BLaER1 (cell line): ENCODE measurements around the gene CGREF1.
A peak's percentile ranks its signal among the peaks of the same experiment; 100 is the strongest.

Experiments
- H3K27ac ChIP-seq: shearing (Covaris generic); formaldehyde crosslinking; 2 replicates; pipeline ENCODE4 v1.8.1; 2022
- H3K27me3 ChIP-seq: shearing (Covaris generic); formaldehyde crosslinking; 2 replicates; pipeline ENCODE4 v1.8.1; 2022
- H3K36me3 ChIP-seq: shearing (Covaris generic); formaldehyde crosslinking; 2 replicates; pipeline ENCODE4 v1.8.1; 2022
- H3K4me1 ChIP-seq: shearing (Covaris generic); formaldehyde crosslinking; 2 replicates; pipeline ENCODE4 v1.8.1; 2022
- H3K4me2 ChIP-seq: shearing (Covaris generic); formaldehyde crosslinking; 2 replicates; pipeline ENCODE4 v1.8.1; 2022
- H3K4me3 ChIP-seq: shearing (Covaris generic); formaldehyde crosslinking; 2 replicates; pipeline ENCODE4 v1.8.1; 2022
- H3K9ac ChIP-seq: shearing (Covaris generic); formaldehyde crosslinking; 2 replicates; pipeline ENCODE4 v1.8.1; 2022
- H3K9me3 ChIP-seq: shearing (Covaris generic); formaldehyde crosslinking; 2 replicates; pipeline ENCODE4 v1.8.1; 2022
- H4K20me1 ChIP-seq: shearing (Covaris generic); formaldehyde crosslinking; 2 replicates; pipeline ENCODE4 v1.8.1; 2022
- Cebpa-rat ChIP-seq: shearing (Covaris generic); IDR thresholded peaks from 2 replicates; pipeline ENCODE4 v1.8.1; 2022

CGREF1 gene

GRCh38 chr2:27138111-27138510 is 19.2 kb upstream of the CGREF1 start:
- TF ChIP-seq Cebpa-rat, result no peak
- Histone ChIP-seq H3K27me3 (no peaks in the 10 kb centered on the region), H3K4me3 (no peak overlapping the region), H4K20me1 (peaks cover 11% of the 10 kb centered on the region), H3K9me3 (no peaks in the 10 kb centered on the region), H3K4me1 (peaks cover 23% of the 10 kb centered on the region), H3K36me3 (peaks cover 1% of the 10 kb centered on the region; the same call in 1 of the 2 replicates), H3K4me2 (no peak overlapping the region), H3K27ac (no peak overlapping the region), H3K9ac (no peak overlapping the region)

GRCh38 chr2:27137322-27137935 is 18.5 kb upstream of the CGREF1 start:
- Histone ChIP-seq H3K4me2 (no peak overlapping the region), H4K20me1 (peaks cover 18% of the 10 kb centered on the region), H3K9me3 (no peaks in the 10 kb centered on the region), H3K27ac (no peak overlapping the region), H3K36me3 (peaks cover 8% of the 10 kb centered on the region), H3K27me3 (no peaks in the 10 kb centered on the region), H3K4me3 (no peak overlapping the region), H3K9ac (no peak overlapping the region), H3K4me1 (peaks cover 29% of the 10 kb centered on the region)
- no peak for TF ChIP-seq Cebpa-rat

GRCh38 chr2:27136751-27137150 is 17.8 kb upstream of the CGREF1 start:
- Histone ChIP-seq H3K27me3 (no peaks in the 10 kb centered on the region), H4K20me1 (peaks cover 24% of the 10 kb centered on the region), H3K4me3 (no peak overlapping the region), H3K9me3 (no peaks in the 10 kb centered on the region), H3K27ac (no peak overlapping the region), H3K4me2 (no peak overlapping the region), H3K4me1 (peaks cover 29% of the 10 kb centered on the region), H3K36me3 (peaks cover 15% of the 10 kb centered on the region), H3K9ac (no peak overlapping the region)
- TF ChIP-seq Cebpa-rat, result no peak

GRCh38 chr2:27135478-27135955 is 16.6 kb upstream of the CGREF1 start:
- H3K4me1 ChIP-seq, result peaks cover 29% of the 10 kb centered on the region
- H3K27ac ChIP-seq, result peak overlapping the region; percentile 61

GRCh38 chr2:27134781-27135477 is 16.0 kb upstream of the CGREF1 start:
- H3K27me3 ChIP-seq, result no peaks in the 10 kb centered on the region
- no peak for TF ChIP-seq Cebpa-rat
- peak overlapping the region; percentile 73 for H3K4me2 ChIP-seq
- peaks cover 29% of the 10 kb centered on the region for H3K4me1 ChIP-seq
- peak overlapping the region; percentile 98 for H3K4me3 ChIP-seq
- no peak overlapping the region for H3K9ac ChIP-seq
- H3K9me3 ChIP-seq, result no peaks in the 10 kb centered on the region
- peaks cover 33% of the 10 kb centered on the region for H3K36me3 ChIP-seq
- H3K27ac ChIP-seq, result peak overlapping the region; percentile 61; the same call in 1 of the 2 replicates
- peaks cover 43% of the 10 kb centered on the region for H4K20me1 ChIP-seq

More at GRCh38 chr2:27135478-27135955, 16.6 kb upstream of the CGREF1 start:
- peaks cover 27% of the 10 kb centered on the region for H3K36me3 ChIP-seq
- H3K4me3 ChIP-seq, result no peak overlapping the region
- peak overlapping the region; percentile 73 for H3K4me2 ChIP-seq
- no peaks in the 10 kb centered on the region for H3K9me3 ChIP-seq
- no peak overlapping the region for H3K9ac ChIP-seq
- no peak for TF ChIP-seq Cebpa-rat
- peaks cover 37% of the 10 kb centered on the region for H4K20me1 ChIP-seq
- no peaks in the 10 kb centered on the region for H3K27me3 ChIP-seq

- Histone ChIP-seq H3K27ac (peak within 1 kb of the TSS; percentile 89), H3K4me3 (peak within 1 kb of the TSS; percentile 98), H4K20me1 (peaks cover 50% of the 10 kb centered on the region), H3K9ac (peak within 1 kb of the TSS; percentile 95), H3K9me3 (no peaks in the 10 kb centered on the region), H3K4me1 (peaks cover 29% of the 10 kb centered on the region), H3K27me3 (no peaks in the 10 kb centered on the region), H3K4me2 (peak within 1 kb of the TSS; percentile 97), H3K36me3 (peaks cover 41% of the 10 kb centered on the region)
- no peak for TF ChIP-seq Cebpa-rat
Observed at GRCh38 chr2:27133905-27134780, 15.2 kb upstream of the CGREF1 start, which contains the start of gene PREB. TSS of gene PREB (minus strand) at chr2:27134636. CDS start at chr2:27134421, 215 bp downstream.

DNA sequence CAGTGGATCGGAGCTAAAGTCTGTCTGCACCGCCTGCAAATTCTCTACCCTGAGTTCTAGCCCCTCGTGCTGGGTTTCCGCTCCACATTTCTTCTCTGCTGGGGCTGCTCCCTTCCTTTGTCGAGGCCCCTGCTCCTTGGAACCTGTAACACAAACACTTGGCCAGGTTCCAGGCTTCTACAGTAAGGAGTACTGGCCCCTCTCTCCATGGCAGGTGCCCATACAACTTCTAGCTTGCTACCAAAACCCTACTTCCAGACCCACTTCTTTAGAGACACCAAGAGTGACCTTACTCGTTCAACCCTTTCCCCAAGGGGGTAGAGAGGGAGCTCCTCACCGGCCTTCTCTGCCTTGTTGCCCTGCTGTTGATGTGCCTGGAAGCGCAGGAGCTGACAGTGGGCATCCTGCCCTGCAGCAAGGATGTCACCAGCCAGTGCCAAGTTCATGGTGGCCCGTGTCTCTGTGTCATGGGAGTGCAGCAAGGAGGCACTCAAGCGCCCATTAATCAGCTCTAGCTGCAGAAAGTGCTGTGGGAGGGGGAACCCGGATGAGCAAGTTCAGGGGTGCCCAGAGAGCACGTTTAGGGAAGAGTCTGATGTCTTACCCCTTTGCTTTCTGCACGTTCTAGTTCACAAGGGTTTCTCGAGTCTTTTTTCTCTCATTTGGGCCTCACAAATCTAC is 14.4 kb upstream of the CGREF1 start:
- peak overlapping the region; percentile 89 for H3K27ac ChIP-seq

DNA sequence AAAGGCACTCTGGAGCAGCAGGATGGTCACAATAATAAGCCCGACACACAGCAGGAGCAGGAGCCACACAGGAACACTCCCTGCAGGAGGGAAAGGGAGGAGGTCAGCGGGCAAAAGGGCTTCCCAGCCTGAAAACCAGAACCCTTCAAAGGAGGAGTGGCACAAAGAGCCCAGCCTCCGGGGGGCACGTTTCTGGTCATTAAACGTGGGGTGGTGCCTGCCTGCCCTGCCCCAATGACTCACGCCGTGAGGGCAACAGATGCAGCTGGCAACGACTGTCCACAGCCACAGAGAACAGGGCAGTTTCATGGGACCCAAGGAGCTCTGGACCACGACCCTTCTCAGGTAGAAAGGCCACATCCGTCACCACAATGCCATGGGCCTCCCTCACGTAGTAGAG is 12.5 kb upstream of the CGREF1 start:
- H3K9ac ChIP-seq, result no peak overlapping the region
- no peak overlapping the region for H3K27ac ChIP-seq
- peaks cover 29% of the 10 kb centered on the region for H3K4me1 ChIP-seq
- H3K4me2 ChIP-seq, result no peak overlapping the region
- H4K20me1 ChIP-seq, result peaks cover 55% of the 10 kb centered on the region
- H3K9me3 ChIP-seq, result no peaks in the 10 kb centered on the region
- TF ChIP-seq Cebpa-rat, result no peak
- no peak overlapping the region for H3K4me3 ChIP-seq
- H3K27me3 ChIP-seq, result no peaks in the 10 kb centered on the region
- peaks cover 51% of the 10 kb centered on the region for H3K36me3 ChIP-seq

More for the DNA sequence above, 14.4 kb upstream of the CGREF1 start:
- H3K36me3 ChIP-seq, result peaks cover 49% of the 10 kb centered on the region
- peaks cover 29% of the 10 kb centered on the region for H3K4me1 ChIP-seq
- peak overlapping the region; percentile 95 for H3K9ac ChIP-seq
- no peaks in the 10 kb centered on the region for H3K9me3 ChIP-seq
- no peaks in the 10 kb centered on the region for H3K27me3 ChIP-seq
- H3K4me2 ChIP-seq, result peak overlapping the region; percentile 97
- TF ChIP-seq Cebpa-rat, result no peak
- H4K20me1 ChIP-seq, result peaks cover 55% of the 10 kb centered on the region
- peak overlapping the region; percentile 98 for H3K4me3 ChIP-seq

DNA sequence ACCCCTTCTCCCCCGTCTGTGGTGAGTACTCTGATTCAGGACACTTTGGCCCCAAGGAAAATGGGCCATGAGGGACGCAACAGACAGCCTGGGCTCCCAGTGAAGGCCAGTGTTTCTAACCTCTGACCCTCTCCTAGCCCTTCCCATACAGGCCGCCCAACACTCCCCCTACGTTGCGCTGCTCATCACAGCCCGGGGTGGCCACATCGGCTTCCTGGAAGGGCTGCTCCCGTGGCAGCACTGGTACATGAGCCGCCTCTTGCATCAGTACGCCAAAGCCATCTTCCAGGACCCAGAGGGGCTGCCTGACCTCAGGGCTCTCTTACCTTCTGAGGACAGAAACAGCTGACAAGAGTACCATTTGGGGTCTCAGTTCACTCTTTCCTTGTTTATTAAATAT is 11.5 kb upstream of the CGREF1 start:
- Histone ChIP-seq H3K27ac (no peak overlapping the region), H3K4me2 (no peak overlapping the region), H3K27me3 (no peaks in the 10 kb centered on the region), H3K9me3 (no peaks in the 10 kb centered on the region), H3K36me3 (peaks cover 51% of the 10 kb centered on the region), H3K4me3 (no peak overlapping the region), H3K9ac (no peak overlapping the region), H4K20me1 (peaks cover 55% of the 10 kb centered on the region), H3K4me1 (peaks cover 21% of the 10 kb centered on the region)
- no peak for TF ChIP-seq Cebpa-rat
